GM19239 (cell line): Measurements from ENCODE around the gene ADAMTS14.
"Not testable (repeated sequence)": the region's sequence is repeated elsewhere in the genome, so short reads cannot be mapped to it uniquely, and the experiment has no call there.

Source experiments
- DNase-seq: peaks from one replicate; pipeline ENCODE4 v3.0.0; 2011; ENCODE audit warnings: low spot score; ENCODE audit not compliant: insufficient read length
- FAIRE-seq: peaks from 2 replicates; lab custom pipeline; 2011; peaks lifted over from hg19 to GRCh38; lab: Jason Lieb, UNC

ADAMTS14 gene, protein sequence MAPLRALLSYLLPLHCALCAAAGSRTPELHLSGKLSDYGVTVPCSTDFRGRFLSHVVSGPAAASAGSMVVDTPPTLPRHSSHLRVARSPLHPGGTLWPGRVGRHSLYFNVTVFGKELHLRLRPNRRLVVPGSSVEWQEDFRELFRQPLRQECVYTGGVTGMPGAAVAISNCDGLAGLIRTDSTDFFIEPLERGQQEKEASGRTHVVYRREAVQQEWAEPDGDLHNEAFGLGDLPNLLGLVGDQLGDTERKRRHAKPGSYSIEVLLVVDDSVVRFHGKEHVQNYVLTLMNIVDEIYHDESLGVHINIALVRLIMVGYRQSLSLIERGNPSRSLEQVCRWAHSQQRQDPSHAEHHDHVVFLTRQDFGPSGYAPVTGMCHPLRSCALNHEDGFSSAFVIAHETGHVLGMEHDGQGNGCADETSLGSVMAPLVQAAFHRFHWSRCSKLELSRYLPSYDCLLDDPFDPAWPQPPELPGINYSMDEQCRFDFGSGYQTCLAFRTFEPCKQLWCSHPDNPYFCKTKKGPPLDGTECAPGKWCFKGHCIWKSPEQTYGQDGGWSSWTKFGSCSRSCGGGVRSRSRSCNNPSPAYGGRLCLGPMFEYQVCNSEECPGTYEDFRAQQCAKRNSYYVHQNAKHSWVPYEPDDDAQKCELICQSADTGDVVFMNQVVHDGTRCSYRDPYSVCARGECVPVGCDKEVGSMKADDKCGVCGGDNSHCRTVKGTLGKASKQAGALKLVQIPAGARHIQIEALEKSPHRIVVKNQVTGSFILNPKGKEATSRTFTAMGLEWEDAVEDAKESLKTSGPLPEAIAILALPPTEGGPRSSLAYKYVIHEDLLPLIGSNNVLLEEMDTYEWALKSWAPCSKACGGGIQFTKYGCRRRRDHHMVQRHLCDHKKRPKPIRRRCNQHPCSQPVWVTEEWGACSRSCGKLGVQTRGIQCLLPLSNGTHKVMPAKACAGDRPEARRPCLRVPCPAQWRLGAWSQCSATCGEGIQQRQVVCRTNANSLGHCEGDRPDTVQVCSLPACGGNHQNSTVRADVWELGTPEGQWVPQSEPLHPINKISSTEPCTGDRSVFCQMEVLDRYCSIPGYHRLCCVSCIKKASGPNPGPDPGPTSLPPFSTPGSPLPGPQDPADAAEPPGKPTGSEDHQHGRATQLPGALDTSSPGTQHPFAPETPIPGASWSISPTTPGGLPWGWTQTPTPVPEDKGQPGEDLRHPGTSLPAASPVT

GRCh38 chr10:70672165-70673042 is at the start of gene ADAMTS14:
ADAMTS14 (plus strand) TSS chr10:70672506; CDS start chr10:70672803, 297 bp downstream.
- no peak for FAIRE-seq
- DNase-seq = no peak

- no peak for FAIRE-seq
- no peak for DNase-seq
Measured at GRCh38 chr10:70622541-70622940, 49.8 kb upstream of the ADAMTS14 start.

DNA sequence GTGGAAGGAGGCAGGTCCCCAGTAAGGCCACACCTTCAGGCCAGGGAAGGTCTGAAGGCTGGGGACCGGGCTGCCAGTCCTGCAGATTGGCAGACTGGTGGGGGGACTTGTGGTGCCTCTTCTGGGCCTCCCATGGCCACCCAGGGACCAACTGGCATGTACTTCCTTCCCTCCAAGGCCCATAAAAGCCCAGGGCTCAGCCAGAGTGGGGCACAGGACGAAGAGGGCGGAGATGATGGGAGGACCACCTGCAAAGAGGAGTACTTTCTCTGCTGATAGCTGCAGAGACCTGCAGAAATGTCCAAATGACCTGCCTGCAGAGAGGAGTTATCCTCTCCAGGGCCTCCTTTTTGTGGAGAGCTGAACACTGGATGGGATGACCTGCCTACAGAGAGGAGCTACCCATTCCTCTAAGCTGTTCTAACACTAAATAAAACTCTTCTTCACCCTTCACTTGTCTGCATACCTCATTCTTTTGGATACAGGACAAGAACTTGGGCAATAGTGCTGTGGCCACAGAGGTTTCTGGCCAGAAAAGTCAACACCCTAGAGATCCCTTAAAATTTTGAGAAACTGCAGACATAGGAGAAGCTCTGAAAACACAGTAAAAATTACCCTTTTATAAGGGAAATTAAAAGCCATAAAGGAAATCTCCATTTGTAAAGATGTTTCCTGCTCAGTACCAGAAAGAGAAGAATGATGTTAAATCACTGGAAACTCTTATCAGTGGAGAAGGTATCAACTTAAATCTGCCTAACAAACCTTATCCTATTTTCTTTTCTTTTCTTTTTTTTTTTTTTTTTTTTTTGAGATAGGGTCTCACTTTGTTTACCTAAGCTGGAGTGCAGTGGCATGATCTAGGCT is 49.1 kb upstream of the ADAMTS14 start:
- no peak for FAIRE-seq
- DNase-seq = no peak

GRCh38 chr10:70626056-70626455 is 46.2 kb upstream of the ADAMTS14 start:
- no peak for DNase-seq
- no peak for FAIRE-seq

GRCh38 chr10:70629338-70629737 is 43.0 kb upstream of the ADAMTS14 start:
- no peak for DNase-seq
- FAIRE-seq = no peak

DNA sequence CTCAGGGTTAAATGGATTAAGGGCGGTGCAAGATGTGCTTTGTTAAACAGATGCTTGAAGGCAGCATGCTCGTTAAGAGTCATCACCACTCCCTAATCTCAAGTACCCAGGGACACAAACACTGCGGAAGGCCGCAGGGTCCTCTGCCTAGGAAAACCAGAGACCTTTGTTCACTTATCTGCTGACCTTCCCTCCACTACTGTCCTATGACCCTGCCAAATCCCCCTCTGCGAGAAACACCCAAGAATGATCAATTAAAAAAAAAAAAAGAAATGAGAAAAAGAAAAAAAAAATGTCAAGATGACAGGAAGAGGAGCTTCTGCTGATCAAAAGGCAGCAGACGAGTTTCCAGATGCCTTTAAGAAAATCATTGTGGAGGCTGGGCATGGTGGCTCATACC is 40.6 kb upstream of the ADAMTS14 start:
- FAIRE-seq, DNase-seq: not testable (repeated sequence)

GRCh38 chr10:70634011-70634410 is 38.3 kb upstream of the ADAMTS14 start:
- DNase-seq = no peak
- FAIRE-seq = no peak

DNA sequence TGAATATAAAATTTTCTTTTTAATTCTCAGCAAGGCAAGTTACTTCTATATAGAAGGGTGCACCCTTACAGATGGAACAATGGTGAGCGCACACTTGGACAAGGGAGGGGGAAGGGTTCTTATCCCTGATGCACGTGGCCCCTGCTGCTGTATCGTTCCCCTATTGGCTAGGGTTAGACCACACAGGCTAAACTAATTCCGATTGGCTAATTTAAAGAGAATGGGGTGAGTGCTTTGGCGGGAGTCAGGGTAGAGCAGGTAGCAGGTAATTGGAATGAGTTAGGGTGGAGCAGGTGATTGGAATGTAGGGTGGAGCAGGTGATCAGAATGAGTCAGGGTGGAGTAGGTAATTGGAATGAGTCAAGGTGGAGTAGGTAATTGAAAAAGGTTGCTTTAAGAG is 37.8 kb upstream of the ADAMTS14 start:
- DNase-seq, FAIRE-seq: not testable (repeated sequence)

DNA sequence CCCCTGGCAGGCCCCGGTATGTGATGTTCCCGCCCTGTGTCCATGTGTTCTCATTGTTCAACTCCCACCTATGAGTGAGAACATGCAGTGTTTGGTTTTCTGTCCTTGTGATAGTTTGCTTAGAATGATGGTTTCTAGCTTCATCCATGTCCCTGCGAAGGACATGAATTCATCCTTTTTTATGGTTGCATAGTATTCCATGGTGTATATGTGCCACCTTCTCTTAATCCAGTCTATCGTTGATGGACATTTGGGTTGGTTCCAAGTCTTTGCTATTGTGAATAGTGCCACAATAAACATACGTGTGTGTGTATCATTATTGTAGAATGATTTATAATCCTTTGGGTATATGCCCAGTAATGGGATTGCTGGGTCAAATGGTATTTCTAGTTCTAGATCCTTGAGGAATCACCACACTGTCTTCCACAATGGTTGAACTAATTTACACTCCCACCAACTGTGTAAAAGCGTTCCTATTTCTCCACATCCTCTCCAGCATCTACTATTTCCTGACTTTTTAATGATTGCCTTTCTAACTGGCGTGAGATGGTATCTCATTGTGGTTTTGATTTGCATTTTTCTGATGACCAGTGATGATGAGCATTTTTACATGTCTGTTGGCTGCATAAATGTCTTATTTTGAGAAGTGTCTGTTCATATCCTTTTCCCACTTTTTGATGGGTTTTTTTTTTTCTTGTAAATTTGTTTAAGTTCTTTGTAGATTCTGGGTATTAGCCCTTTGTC is 32.5 kb upstream of the ADAMTS14 start:
- DNase-seq, FAIRE-seq: not testable (repeated sequence)

DNA sequence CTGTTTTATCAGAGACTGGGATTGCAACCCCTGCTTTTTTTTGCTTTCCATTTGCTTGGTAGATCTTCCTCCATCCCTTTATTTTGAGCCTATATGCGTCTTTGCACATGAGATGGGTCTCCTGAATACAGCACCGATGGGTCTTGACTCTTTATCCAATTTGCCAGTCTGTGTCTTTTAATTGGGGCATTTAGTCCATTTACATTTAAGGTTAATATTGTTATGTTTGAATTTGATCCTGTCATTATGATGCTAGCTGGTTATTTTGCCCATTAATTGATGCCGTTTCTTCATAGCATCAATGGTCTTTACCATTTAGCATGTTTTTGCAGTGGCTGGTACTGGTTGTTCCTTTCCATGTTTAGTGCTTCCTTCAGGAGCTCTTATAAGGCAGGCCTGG is 29.0 kb upstream of the ADAMTS14 start:
- not testable (repeated sequence) for DNase-seq, FAIRE-seq

- not testable (repeated sequence) for DNase-seq, FAIRE-seq
Measured at GRCh38 chr10:70644959-70645358, 27.3 kb upstream of the ADAMTS14 start.

DNA sequence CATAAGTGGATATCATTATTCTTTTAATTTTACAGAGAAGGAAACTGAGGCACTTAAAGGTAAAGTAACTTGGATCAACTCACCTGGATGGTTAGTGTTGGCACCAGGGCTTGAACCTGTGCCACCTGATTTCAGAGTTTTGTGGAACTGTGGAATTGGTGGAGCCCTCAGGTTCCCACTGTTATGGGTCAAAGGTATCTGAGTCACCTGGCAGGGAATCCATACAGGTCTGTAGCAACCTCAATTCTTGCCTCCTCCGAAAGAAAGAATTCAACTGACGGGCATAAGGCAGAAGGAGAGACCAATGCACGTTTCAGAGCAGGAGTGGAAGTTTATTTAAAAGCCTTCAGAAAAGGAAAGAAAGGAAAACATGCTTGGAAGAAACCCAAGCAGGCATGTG is 25.2 kb upstream of the ADAMTS14 start:
- no peak for FAIRE-seq
- no peak for DNase-seq

- no peak for FAIRE-seq
- no peak for DNase-seq
Measured at GRCh38 chr10:70648427-70648826, 23.9 kb upstream of the ADAMTS14 start.

DNA sequence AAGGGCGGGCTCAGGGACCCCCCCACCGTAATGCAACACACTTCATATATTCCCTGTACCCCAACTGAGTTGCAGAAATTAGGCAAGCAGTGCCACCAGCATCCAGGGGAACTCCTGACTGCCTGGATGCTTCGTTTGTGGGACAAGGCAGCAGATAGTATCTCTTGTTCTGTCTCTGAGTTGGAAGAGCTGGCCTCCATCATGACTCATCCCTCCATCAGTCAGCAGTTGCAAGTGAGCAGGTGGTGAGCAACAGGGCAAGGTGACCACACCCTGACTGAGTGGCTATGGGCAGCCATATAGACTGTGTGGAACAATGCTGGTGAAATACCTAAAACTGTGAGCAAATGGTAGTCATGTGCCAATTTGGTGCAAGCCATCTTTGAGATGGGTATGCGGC is 22.8 kb upstream of the ADAMTS14 start:
- DNase-seq (no peak), FAIRE-seq (no peak)

DNA sequence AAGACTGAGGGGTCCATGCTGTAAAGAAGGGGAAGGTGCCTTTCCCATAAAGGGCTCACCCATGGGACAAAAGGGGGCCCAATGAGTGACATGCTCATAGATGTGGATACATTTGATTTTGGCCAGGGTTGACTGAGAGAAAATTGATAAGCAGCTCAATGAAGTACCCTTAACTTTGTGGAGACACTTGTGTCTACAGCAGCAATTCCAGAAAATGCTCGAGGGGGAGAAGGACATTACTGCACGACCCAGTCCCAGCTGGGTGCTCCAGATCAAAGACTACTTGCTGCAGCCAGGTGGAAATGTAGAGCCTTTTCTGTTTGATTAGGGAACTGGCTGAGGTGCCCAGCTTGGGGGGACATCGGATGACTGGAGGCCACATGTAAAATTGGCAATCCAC is 22.2 kb upstream of the ADAMTS14 start:
- no peak for DNase-seq
- no peak for FAIRE-seq

GRCh38 chr10:70650718-70651117 is 21.6 kb upstream of the ADAMTS14 start:
- DNase-seq = no peak
- FAIRE-seq = no peak

DNA sequence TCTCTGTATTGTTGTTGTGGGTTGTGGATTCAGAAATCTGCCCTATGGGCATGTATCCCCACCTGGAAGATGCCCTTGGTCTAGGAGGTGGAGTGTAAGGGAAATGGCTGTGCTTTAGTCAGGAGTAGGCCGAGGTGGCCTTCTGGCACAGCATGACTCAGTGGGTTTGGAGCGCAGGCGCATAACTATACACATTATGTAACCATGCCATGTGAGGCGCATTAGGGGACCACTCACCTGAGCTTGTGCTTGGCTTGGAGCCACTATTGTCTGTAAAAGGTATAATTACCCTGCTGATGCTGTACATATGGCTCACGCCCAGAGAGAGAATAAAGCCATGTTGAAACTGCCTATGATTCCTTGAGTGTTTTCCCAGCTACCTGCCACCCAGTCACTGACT is 20.6 kb upstream of the ADAMTS14 start:
- DNase-seq (no peak), FAIRE-seq (no peak)
